IPS DF 6.9 (cell line): ENCODE data around the gene VIT.

Source experiments
- DNase-seq: peaks from one replicate; pipeline ENCODE4 v3.0.0-alpha.2; 2013; ENCODE audit warnings: low read depth, low spot score
- H3K27ac ChIP-seq: one replicate; pipeline ENCODE4 v1.5.1; 2013; ENCODE audit warnings: low read length, control low read depth
- H3K27me3 ChIP-seq: 2 replicates; pipeline ENCODE4 v1.6.1; 2013; ENCODE audit warnings: mild to moderate bottlenecking, low read length; ENCODE audit not compliant: control insufficient read depth, insufficient read depth
- H3K36me3 ChIP-seq: 2 replicates; pipeline ENCODE4 v1.6.1; 2013; ENCODE audit warnings: low read length; ENCODE audit not compliant: control insufficient read depth, insufficient read depth
- H3K4me1 ChIP-seq: 2 replicates; pipeline ENCODE4 v1.6.1; 2013; ENCODE audit warnings: low read length; ENCODE audit not compliant: control insufficient read depth, insufficient read depth
- H3K4me3 ChIP-seq: 2 replicates; pipeline ENCODE4 v1.5.1; 2013; ENCODE audit warnings: mild to moderate bottlenecking, low read length
- H3K9me3 ChIP-seq: 2 replicates; pipeline ENCODE4 v1.6.1; 2013; ENCODE audit warnings: low read length, inconsistent platforms; ENCODE audit not compliant: control insufficient read depth, insufficient read depth
- WGBS: extraction: QIAGEN DNeasy Blood & Tissue Kit; methylation state at CpG from one replicate; pipeline ENCODE4 v1.1.7; 2013; ENCODE audit warnings: mixed read lengths, missing lambda C conversion rate; ENCODE audit not compliant: insufficient read length, insufficient coverage; 5-methylcytosine and 5-hydroxymethylcytosine counted together

The VIT gene

GRCh38 chr2:36697424-36698066 is 1.0 kb downstream of the VIT start:
- Histone ChIP-seq H3K4me3 (no peak overlapping the region), H3K27ac (no peak overlapping the region), H3K27me3 (no peaks in the 10 kb centered on the region), H3K36me3 (no peaks in the 10 kb centered on the region), H3K9me3 (no peaks in the 10 kb centered on the region), H3K4me1 (no peaks in the 10 kb centered on the region; the same call in 1 of the 2 replicates)
- DNase-seq, result no peak
- WGBS, result no CpG with 5 or more reads among the region's 8 CpGs

DNA sequence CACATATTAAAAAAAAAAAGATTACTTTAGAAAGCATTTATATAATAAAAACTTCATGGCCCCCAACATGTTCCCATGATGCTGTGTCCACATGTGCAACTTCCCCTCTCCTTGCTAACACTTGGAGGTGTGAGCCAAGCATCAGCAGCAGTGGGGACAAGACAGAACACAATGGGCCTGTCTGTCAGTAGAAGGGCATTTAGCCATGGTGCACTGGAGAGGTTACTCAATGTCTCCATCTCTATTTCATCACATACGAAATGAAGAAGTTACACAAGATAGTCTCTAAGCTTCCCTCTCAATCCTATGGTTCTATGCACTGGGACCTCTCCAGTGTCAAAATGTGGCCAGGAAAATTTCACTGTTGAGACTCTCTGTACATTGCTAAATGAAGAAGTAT is 2.5 kb downstream of the VIT start:
- no peaks in the 10 kb centered on the region; the same call in 1 of the 2 replicates for H3K4me1 ChIP-seq
- no peak for DNase-seq
- no peaks in the 10 kb centered on the region for H3K27me3 ChIP-seq
- no peaks in the 10 kb centered on the region for H3K36me3 ChIP-seq
- H3K9me3 ChIP-seq, result no peaks in the 10 kb centered on the region
- H3K4me3 ChIP-seq, result no peak overlapping the region
- WGBS, result no CpG with 5 or more reads among the region's 1 CpG
- H3K27ac ChIP-seq, result no peak overlapping the region

DNA sequence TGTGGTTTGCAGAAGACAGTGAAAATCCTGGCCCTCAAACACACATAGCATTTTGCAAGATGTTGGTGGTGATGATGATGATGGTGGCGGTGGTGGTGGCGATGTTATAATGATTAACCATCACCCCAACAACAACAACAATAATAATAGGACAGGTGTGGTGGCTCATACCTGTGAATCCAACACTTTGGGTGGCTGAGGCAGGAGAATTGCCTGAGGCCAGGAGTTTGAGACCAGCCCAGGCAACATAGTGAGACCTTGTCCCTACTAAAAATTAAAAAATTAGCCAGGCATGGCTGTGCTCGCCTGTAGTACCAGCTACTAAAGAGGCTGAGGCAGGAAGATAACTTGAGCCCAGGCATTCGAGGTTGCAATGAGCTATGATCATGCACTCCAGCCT is 3.8 kb downstream of the VIT start:
- no CpG with 5 or more reads among the region's 4 CpGs for WGBS
- H3K4me3 ChIP-seq, result no peak overlapping the region
- H3K9me3 ChIP-seq, result no peaks in the 10 kb centered on the region
- no peaks in the 10 kb centered on the region for H3K27me3 ChIP-seq
- H3K27ac ChIP-seq, result no peak overlapping the region
- H3K36me3 ChIP-seq, result no peaks in the 10 kb centered on the region
- no peak for DNase-seq
- no peaks in the 10 kb centered on the region; the same call in 1 of the 2 replicates for H3K4me1 ChIP-seq

DNA sequence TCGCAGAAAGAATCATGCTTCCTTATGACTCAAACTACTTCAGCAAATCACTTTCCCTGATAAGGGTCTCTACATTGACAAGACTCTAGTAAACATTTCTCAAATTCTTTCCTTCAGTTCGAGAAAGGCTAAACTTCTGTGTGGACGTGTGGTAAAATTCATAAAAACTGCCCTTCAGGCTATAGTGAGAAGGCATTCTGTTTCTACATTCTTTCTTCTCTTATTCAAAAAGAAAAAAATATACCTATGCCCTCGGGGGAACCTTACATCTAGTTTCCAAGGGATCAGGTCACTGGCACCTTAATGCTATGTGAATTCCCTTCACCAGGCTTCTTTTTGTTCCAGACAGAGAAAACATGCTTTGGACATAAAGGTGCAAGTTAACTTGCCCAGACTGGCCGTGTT is 4.9 kb downstream of the VIT start:
- no peaks in the 10 kb centered on the region for H3K9me3 ChIP-seq
- no peak overlapping the region for H3K27ac ChIP-seq
- H3K4me3 ChIP-seq, result no peak overlapping the region
- no CpG with 5 or more reads among the region's 5 CpGs for WGBS
- no peaks in the 10 kb centered on the region for H3K27me3 ChIP-seq
- no peak for DNase-seq
- H3K4me1 ChIP-seq, result no peaks in the 10 kb centered on the region; the same call in 1 of the 2 replicates
- H3K36me3 ChIP-seq, result no peaks in the 10 kb centered on the region

GRCh38 chr2:36701918-36702317 is 5.4 kb downstream of the VIT start:
- H3K27ac ChIP-seq, result no peak overlapping the region

DNA sequence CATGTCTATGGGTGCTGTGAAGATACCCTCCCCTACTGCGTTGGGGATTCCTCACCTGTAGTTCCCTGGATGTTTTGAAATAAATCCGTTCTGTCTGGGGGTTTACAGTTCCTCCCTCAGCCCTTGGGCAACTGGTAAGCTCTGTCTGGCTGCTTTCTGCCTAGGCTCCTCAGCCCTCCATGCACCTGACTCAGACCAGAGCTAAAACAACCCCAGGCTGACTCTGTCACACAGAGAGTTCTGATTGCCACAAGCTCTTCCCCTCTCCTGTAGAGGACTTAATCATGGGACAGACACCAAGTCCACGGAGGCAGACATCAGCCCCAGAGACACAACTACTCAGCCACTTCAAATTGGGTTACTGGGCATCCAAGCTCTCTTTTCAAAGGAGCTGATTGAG is 6.3 kb downstream of the VIT start:
- Histone ChIP-seq H3K36me3 (no peaks in the 10 kb centered on the region), H3K9me3 (no peaks in the 10 kb centered on the region), H3K27me3 (no peaks in the 10 kb centered on the region), H3K27ac (no peak overlapping the region), H3K4me1 (no peaks in the 10 kb centered on the region; the same call in 1 of the 2 replicates), H3K4me3 (no peak overlapping the region)
- no CpG with 5 or more reads among the region's 3 CpGs for WGBS
- no peak for DNase-seq

More at GRCh38 chr2:36701918-36702317, 5.4 kb downstream of the VIT start:
- H3K4me1 ChIP-seq, result no peaks in the 10 kb centered on the region; the same call in 1 of the 2 replicates
- no peaks in the 10 kb centered on the region for H3K36me3 ChIP-seq
- no peaks in the 10 kb centered on the region for H3K27me3 ChIP-seq
- DNase-seq, result no peak
- WGBS, result no CpG with 5 or more reads among the region's 2 CpGs
- no peak overlapping the region for H3K4me3 ChIP-seq
- no peaks in the 10 kb centered on the region for H3K9me3 ChIP-seq

GRCh38 chr2:36704475-36705150 is 8.1 kb downstream of the VIT start:
- Histone ChIP-seq H3K9me3 (no peaks in the 10 kb centered on the region), H3K4me3 (no peak overlapping the region), H3K36me3 (no peaks in the 10 kb centered on the region), H3K27ac (no peak overlapping the region), H3K27me3 (no peaks in the 10 kb centered on the region), H3K4me1 (no peaks in the 10 kb centered on the region; the same call in 1 of the 2 replicates)
- WGBS, result no CpG with 5 or more reads among the region's 6 CpGs
- no peak for DNase-seq

- Histone ChIP-seq H3K4me3 (no peak overlapping the region), H3K9me3 (no peaks in the 10 kb centered on the region), H3K4me1 (no peaks in the 10 kb centered on the region; the same call in 1 of the 2 replicates), H3K27me3 (no peaks in the 10 kb centered on the region), H3K36me3 (no peaks in the 10 kb centered on the region), H3K27ac (no peak overlapping the region)
- DNase-seq, result no peak
- WGBS, result no CpG with 5 or more reads among the region's 9 CpGs
Observed at GRCh38 chr2:36705326-36706020, 9.0 kb downstream of the VIT start.

DNA sequence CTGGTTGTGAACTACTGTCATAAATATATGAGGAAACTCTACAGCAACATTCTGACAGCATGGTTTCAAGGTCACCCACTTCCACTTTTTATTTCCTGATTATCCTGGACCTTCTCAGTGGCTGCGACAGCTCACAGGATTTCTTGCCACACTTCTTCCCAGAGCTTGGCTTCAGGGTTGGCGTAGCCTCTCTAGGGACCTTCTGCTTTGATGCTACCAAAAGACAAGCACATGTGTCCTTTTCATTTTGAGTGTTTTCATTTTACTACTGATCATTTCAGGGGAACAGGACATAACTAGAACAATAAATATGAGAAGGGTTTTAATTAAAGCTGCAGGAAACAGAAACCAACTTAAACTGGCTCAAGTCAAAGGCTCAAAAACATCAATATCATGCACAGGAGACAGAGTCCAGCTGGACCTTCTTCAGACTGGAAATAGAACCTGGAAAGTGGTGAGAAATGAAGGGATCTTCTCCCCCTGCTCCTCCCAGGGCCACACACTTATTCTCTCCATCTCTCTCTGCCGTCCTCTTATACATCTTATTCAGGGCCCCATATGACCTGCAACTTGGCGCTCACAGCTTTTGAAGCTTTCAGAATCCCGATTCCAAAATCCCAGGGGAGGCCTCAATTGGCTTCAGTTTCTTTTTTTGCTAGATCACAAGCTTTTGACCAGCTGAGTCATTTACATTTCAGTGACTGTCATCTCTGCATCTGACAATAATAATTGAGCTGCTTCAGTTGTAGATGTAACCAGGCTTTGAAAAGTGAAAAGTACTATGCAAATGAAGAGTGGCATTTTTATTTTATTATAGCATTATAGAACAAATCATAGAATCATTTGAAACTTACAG is 9.7 kb downstream of the VIT start:
- no peaks in the 10 kb centered on the region for H3K27me3 ChIP-seq
- H3K4me1 ChIP-seq, result no peaks in the 10 kb centered on the region; the same call in 1 of the 2 replicates
- no CpG with 5 or more reads among the region's 5 CpGs for WGBS
- no peaks in the 10 kb centered on the region for H3K36me3 ChIP-seq
- H3K27ac ChIP-seq, result no peak overlapping the region
- no peak overlapping the region for H3K4me3 ChIP-seq
- DNase-seq, result no peak
- no peaks in the 10 kb centered on the region for H3K9me3 ChIP-seq

DNA sequence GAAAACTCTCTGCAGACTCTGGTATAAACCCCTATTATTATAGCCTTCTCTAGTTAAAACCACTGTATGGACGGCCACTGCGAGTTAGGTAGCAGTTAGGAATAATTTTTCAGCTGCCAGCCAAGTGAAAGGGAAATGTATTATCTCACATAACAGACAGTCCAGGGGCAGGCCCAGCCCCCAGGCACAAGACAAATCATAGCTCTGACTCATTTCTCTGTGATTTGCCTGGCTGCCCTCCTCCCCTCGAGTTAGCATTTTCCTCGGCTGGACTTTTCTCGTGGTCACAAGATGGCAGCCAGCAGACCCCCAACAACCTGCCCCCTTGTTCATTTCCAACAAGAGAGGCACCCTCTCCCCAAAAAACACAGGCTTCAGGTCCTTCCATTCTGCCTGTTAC is 10.5 kb downstream of the VIT start:
- Histone ChIP-seq H3K4me3 (no peak overlapping the region), H3K4me1 (no peaks in the 10 kb centered on the region; the same call in 1 of the 2 replicates), H3K27ac (no peak overlapping the region), H3K27me3 (no peaks in the 10 kb centered on the region; the same call in 1 of the 2 replicates), H3K9me3 (no peaks in the 10 kb centered on the region), H3K36me3 (no peaks in the 10 kb centered on the region)
- no CpG with 5 or more reads among the region's 5 CpGs for WGBS
- DNase-seq, result no peak
